ENCODE measurements around the gene SLC25A21.
"Not testable (repeated sequence)": the region's sequence is repeated elsewhere in the genome, so short reads cannot be mapped to it uniquely, and the experiment has no call there.

Gene SLC25A21
- total RNA-seq, result 0 reads per million in 4 experiments

DNA sequence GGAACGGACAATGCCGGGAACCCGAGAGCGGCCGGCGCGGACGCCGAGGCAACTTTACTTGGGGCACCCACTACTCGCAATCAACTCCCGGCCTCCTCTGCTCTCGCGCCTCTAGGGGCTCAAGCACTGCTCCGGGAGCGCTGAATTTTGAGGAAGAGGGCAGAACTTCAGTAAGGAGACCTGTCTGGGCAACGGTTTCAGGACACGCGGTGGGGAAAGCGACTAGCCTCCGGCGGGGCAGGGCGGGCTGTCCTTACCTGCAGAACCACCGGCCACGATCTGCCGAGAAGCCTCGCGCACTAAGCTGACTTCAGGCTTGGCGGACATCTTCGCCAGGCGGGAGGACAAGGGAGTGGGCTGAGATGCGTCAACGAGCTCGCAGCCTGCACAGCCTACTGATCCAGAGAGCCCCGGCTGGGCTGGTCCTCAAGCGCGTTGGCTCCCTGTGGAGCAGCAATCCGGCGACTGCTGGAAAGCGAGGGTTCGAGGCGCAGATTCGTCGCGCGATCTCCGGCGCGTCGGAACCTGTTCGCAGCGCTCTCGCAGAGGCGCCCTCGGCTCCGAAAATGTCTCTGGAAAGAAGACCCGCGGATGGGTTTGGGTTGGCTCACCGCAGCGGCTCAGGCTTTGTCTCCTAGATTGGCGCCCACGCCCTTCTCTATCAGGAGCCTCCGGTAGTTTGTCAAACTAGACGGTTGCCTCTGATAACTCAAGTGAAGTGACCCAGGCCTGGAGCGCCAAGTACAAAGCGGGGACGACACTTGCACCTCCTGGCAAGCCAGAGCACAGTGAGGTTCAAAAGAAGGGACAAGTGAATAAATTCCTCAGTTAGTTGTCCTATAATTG lies at the start of gene SLC25A21:
Gene SLC25A21 (minus strand): TSS at position 583 of the 846 bp plus-strand sequence.
- DNase-seq, result no peak

DNA sequence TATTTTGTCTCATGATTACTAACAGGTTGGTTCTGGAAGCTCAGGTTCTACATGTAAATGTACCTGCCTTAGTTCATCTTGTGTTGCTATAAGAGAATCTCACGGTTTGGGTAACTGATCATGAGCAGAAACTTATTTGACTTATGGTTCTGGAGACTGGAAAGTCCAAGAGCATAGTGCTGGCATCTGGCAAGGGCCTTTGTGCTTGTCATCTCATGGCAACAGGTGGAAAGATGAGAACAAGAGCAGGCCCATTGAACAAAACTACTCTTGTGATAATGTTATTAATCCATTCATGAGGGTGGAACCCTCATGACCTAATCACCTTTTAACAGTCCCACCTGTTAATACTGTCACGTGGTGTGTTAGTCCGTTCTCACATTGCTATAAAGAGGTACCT lies 48.7 kb upstream of the SLC25A21 start:
- DNase-seq, result no peak

DNA sequence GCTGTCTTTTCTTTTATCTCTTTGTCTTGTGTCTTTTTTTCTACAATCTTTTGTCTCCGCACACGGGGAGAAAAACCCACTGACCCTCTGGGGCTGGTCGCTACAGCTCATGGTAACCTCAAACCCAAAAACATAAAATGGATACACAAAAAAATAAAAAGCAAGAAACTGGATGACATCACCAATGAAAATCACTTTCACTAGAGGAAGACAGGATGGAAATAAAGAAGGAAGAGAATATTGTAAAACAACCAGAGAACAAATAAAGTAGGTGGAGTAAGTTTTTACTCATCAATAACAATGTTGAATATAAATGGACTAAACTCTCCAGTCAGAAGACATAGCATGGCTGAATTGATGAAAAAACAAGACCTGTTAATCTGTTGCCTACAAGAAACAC lies 42.9 kb upstream of the SLC25A21 start:
- DNase-seq, result no peak

DNA sequence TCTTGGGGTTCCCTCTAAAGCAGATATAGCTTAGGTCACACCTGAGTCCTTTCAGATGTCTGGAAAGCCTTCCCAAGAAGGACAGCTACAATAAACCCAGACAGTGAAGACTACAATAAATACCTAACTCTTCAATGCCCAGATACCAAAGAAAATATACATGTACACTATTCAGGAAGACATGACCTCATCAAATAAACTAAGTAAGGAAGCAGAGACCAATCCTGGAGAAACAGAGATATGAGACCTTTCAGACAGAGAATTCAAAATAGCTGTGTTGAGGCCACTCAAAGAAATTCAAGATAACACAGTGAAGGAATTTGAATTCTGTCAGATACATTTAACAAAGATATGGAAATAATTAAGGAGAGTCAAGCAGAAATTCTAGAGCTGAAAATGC lies 40.6 kb upstream of the SLC25A21 start:
- DNase-seq, result no peak

DNA sequence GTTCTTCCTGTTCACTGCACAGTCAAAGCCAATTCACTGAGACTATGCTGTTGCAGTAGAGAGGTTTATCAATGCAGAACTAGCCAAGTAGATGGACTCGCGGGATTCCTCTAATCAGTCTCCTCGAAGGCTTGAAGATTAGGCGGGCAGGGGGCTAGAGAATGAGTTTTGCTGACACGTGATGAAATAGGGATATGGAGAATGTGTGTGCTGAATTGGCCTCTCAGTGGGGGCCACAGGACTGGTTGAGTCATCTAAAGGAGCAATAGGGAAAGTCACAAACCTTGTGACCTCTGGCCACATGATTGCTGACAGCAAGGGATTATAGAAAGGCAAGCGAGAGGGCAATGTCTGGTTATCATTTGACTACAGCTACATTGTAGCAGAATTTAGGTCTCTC lies 38.0 kb upstream of the SLC25A21 start:
- DNase-seq, result no peak

DNA sequence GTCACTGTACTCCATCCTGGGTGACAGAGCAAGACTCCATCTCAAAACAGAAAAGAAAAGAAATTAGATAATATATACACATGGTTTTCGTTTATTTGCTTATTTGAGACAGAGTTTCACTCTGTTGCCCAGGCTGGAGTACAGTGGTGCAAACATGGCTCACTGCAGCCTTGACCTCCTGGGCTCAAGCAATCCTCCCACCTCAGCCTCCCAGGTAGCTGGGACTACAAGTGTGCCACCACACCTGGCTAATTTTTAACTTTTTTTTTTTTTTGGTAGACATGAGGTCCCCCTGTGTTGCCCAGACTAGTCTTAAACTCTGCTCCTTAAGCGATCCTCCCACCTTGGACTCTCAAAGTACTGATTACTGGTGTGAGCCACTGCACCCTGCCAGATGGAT lies 37.2 kb upstream of the SLC25A21 start:
- not testable (repeated sequence) for DNase-seq

DNA sequence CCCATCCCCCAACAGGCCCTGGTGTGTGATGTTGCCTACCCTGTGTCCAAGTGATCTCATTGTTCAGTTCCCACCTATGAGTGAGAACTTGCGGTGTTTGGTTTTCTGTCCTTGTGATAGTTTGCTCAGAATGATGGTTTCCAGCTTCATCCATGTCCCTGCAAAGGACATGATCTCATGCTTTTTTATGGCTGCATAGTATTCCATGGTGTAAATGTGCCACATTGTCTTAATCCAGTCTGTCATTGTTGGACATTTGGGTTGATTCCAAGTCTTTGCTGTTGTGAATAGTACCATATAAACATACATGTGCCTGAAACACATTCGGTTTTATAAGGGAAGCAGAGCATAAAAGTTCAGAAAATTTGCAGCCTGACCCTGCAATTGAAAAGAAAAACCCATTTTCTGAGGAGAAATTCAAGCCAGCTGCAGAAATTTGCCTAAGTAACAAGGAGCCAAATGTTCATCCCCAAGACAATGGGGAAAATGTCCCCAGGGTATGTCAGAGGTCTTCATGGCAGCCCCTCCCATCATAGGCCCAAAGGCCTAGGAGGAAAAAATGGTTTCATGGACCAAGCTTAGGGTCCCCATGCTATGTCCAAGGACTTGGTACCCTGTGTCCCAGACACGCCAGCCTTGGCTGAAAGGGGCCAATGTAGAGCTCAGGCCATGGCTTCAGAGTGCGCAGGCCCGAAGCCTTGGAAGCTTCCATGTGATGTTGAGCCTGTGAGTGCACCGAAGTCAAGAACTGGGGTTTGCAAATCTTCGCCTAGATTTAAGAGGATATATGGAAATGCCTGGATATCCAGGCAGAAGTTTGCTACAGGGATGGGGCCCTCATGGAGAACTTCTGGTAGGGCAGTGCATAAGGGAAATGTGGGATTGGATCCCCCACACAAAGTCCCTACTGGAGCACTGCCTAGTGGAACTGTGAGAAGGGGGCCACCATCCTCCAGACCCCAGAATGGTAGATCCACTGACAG lies 33.5 kb upstream of the SLC25A21 start:
- not testable (repeated sequence) for DNase-seq

DNA sequence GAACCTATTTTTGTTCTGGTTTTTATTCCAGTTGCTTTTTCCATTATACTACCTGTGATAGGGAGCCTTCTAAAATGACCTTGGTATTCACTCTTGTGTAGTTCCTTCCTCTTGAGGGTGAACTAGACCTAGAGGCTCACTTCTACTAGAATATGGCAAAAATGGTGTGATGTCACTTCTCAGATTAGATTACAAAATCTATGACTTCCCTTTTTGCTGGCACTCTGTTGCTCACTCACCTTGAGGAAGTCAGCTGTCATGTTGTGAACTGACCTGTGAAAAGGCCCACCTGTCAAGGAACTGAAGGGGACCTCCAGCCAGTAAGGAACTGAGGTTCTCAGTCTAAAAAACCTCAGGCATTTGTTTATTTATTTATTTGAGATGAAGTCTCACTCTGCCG lies 31.0 kb upstream of the SLC25A21 start:
- DNase-seq, result no peak

DNA sequence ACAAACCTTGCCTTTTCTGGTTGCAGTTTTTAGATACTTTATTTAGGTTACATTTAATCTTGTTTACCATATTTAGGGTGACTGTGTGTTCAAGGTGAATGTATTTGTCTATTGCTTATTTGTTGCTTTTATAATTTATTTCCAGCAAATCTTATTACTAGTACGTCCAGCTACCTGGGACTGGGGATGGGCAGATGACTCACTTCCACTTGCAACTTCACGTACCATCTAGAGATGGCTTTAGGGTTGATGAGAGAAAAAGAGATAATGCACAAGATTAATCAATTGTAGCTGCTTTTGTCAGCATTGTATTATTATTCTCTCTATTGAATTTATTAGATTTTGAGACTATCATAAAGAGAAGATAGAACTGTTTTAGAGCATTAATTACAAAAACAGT lies 30.4 kb upstream of the SLC25A21 start:
- no peak for DNase-seq

DNA sequence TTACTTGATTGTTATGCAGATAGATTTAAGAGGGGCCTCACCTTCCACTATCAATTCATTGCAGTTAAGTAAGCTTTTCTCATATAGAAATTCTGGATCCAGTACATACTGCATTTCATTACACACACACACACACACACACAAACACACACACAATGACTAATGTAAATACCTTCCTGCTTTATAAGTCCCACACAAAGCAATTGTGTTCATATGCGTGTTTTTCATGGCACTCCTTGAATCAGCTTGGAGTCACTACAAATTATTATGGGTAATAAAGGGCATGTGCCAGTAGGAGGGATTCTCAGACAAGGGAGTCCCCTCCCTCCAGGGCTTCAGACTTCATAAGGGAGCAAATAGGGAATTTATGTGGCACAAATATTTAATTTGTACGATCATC lies 29.9 kb upstream of the SLC25A21 start:
- DNase-seq, result no peak

DNA sequence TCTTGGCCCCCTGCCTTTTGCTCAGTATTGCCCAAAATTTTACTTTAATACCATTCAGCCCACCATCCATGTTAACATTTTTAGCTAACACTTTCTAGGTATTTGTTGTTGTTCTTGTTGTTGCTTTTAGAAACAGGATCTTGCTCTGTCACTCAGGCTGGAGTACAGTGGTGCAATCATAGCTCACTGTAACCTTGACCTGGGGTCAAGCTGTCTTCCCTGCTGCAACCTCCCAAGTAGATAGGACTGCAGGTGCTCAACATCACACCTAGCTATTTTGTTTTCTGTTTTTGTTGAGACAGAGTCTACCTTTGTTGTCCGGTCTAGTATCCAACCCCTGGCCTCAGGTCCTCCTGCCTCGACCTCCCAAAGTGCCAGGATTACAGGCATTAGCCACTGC lies 29.3 kb upstream of the SLC25A21 start:
- no peak for DNase-seq

DNA sequence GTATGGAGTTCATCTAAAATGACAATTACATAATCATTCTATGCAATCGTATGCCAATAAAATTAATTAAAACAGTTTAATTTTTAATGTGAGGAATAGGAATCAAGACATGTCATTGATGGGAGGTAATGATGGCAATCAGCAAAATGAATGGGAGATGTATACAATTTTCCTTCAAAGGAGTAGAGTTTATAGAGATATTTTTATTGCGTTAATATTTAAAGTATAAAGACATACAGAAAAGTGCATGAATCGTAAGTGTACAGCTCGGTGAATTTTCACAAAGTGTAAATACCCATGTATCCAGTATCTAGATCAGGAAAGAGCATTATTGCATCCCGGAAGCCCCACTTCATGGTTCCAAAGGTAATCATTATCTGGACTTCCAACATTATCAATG lies 26.5 kb upstream of the SLC25A21 start:
- no peak for DNase-seq

DNA sequence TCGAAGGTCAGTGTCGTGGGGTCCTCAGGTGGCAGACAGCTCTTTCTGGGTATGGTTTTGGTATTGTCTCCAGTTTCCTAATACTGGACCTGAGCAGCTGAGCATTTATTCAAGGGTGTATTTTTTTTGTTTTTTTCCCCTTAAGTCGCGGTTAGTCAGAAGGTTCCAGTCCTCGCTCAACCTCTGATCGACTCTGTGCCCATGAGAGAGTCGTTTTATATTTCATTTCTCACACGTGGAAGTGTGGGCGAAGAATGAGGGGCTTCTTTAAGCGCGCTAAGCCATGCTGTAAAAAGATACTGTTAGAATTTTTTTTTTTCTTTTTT lies 25.8 kb upstream of the SLC25A21 start:
- DNase-seq, result no peak

DNA sequence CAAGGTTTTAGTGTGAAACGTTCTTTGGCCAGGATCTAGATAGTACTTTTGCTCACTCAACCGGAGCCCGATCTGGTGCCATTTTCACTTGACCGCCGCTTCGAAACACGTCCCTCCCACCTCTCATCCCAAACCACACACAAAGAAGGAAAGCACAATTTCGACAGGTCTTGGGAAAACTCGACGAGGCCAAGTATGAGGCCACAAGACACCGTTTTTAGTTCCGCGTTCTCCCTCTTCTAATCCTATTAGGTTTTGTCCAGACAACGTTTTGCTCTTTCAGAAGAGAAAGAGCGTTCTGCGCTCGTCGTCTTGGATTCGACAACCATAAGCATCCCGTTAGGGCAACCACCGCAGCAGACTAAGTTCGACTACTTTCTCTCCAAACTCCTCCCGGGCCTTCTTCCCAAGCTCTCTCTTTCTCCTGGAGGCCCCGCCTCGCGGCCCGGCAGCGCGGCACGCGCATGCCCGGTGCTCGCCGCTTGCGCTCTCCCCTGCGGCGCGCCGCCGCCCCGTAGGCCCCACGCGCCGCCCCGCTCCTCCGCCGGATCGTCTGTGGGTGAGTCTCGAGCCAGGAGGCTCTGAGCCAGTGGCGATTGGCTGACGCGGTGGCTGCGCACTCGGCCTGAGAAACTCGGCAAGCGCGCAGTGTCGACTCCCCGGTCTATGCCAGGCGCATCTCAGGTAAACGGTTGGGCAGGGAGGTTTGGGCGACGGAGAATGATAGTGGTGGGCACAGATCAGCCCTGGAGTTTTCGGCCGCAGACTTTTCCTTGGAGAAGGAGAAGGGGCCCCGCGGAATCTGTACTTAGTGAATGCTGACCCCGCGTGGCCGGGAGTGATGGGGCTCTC lies 25.2 kb upstream of the SLC25A21 start, which contains the start of gene MIPOL1:
Gene MIPOL1 (plus strand): TSS at position 517 of the 852 bp plus-strand sequence. CDS start 49,952 bp downstream, outside the sequence.
- DNase-seq, result no peak

DNA sequence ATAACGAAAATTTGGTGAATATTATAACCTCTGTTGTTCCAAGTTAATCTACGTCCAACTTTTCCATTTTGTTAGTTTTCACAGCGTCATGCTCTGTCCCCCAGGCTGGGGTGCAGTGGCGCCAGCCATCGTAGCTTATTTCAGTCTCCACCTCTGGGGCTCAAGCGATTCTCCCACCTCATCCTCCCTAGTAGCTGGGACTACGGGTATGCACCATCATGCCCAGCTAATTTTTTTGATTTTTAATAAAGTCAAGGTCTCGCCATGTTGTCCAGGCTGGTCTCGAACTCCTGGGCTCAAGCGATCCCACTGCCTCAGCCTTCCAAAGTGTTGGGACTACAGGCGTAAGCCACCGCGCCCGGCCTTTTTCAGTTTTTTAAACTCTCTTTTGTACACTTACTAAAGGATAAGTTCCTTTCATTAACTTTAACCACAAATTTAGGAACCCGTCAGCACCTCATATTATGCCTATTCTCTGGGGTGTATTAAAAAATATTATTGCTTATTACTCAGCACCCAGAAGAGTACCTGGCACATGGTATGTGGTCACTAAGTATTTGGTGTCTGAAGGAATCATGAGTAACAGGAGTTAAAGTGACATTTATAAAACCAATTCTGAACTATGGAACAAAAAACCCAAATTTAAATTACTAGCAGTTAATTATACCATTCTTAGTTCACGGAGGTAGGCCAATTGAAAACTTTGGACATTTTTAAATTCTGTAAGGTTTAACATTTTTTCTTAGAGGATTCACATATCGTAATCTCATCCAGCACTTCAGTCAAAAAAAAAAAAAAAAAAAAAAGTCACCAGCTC lies 24.4 kb upstream of the SLC25A21 start:
- no peak for DNase-seq

DNA sequence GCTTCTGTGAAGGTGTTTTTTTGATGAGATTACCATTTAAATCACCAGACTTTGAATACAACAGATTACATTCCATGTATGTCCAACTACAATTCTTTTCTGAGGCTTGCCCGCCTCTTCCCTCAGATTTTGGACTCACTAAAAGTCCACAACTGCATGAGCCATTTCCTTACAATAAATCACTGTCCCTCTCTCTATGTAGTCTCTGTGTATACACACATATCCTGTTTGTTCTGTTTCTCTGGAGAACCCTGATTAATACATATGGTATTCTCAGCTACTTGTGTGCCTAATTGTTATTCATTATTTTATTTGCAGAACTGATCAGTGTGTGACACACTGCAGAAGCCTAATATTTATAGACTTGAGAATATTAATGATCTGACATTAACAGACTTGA lies 22.9 kb upstream of the SLC25A21 start:
- no peak for DNase-seq

DNA sequence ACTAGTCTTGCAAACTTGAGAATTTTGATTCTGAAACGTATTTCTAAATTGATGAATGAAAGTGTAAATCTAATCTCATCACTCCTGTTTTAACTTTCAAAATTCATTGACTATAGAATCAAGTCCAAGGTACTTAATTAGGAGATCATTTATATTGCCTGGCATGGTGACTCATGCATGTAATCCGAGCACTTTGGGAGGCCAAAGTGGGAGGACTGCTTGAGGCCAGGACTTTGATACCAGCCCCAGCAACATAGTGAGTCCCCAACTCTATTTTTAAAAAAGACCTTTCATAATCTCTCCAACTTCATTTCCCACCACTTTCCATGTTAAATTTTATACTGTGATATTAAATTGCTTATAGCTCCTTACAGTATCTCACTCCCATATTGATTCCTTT lies 22.3 kb upstream of the SLC25A21 start:
- DNase-seq, result no peak

DNA sequence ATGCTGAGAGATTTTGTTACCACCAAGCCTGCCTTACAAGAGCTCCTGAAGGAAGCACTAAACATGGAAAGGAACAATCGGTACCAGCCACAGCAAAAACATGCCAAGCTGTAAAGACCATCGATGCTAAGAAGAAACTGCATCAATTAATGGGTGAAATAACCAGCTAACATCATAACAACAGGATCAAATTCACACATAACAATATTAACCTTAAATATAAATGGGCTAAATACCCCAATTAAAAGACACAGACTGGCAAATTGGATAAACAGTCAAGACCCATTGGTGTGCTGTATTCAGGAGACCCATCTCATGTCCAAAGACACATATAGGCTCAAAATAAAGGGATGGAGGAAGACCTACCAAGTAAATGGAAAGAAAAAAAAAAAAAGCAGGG lies 17.3 kb upstream of the SLC25A21 start:
- not testable (repeated sequence) for DNase-seq

DNA sequence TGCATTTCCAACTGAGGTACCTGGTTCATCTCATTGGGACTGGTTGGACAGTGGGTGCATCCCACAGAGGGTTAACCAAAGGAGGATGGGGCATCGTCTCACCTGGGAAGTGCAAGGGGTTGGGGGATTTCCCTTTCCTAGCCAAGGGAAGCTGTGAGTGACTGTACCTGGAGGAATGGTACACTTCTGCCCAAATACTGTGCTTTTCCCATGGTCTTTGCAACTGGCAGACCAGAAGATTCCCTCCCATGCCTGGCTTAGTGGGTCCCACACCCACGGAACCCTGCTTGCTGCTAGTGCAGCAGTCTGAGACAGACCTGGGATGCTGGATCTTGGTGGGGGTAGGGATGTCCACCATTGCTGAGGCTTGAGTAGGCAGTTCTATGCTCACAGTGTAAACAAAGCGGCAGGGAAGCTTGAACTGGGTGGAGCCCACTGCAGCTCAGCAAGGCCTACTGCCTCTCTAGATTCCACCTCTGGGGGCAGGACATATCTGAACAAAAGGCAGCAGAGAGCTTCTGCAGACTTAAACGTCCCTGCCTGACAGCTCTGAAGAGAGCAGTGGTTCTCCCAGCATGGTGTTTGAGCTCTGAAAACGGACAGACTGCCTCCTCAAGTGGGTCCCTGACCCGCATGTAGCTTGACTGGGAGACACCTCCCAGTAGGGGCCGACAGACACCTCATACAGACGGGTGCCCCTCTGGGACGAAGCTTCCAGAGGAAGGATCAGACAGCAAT lies 15.6 kb upstream of the SLC25A21 start:
- DNase-seq, result not testable (repeated sequence)

DNA sequence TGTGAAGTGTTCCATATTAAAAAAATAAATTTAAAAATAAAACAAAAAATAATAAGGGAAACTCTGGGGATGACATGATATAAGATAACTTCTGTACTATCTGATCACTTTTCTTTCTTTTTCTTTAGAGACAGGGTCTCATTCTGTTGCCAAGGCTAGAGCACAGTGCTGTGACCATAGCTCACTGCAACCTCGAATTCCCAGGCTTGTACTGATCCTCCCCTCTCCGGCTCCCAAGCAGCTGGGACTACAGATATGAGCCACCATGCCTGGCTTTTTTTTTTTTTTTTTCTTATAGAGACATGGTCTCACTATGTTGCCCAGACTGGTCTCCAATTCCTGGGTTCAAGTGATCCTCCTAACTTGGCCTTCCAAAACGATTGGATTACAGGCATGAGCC lies 14.9 kb upstream of the SLC25A21 start:
- DNase-seq, result no peak

DNA sequence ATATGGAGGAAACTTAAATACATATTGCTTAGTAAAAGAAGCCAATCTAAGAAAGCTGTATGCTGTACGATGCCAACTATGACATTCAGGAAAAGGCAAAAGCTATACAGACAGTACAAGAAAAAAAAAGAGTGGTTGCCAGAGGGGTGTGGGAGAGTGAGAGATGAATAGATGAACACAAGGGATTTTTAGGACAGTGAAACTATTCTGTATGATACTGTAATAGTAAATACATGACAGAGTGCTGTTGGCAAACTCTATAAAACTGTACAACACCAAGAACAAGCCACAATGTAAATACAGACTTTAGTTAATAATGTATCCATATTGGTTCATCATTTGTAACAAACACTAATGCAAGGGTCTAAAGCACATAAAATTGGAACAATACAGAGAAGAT lies 14.5 kb upstream of the SLC25A21 start:
- DNase-seq, result no peak
